Ectodermal cell (in vitro differentiated cells): Measurements from ENCODE around the gene DDX6.
"Not testable (repeated sequence)": the region's sequence is repeated elsewhere in the genome, so short reads cannot be mapped to it uniquely, and the experiment has no call there.

ENCODE experiments used
- H3K27ac ChIP-seq: 2 replicates; pipeline ENCODE4 v1.7.0; 2013; ENCODE audit warnings: mild to moderate bottlenecking, low read depth, low read length; ENCODE audit not compliant: insufficient read depth, poor library complexity, severe bottlenecking
- H3K27me3 ChIP-seq: 2 replicates; pipeline ENCODE4 v1.7.0; 2013; ENCODE audit warnings: mild to moderate bottlenecking, low read length; ENCODE audit not compliant: insufficient read depth, control insufficient read depth, poor library complexity, severe bottlenecking
- H3K36me3 ChIP-seq: one replicate; pipeline ENCODE4 v1.7.0; 2013; ENCODE audit warnings: low read length; ENCODE audit not compliant: control insufficient read depth, insufficient read depth
- H3K4me1 ChIP-seq: one replicate; pipeline ENCODE4 v1.7.0; 2013; ENCODE audit warnings: low read length; ENCODE audit not compliant: control insufficient read depth, insufficient read depth
- H3K4me3 ChIP-seq: 2 replicates; pipeline ENCODE4 v1.7.0; 2013; ENCODE audit warnings: low read depth, low read length, control low read depth; ENCODE audit not compliant: insufficient read depth
- H3K9me3 ChIP-seq: 2 replicates; pipeline ENCODE4 v1.7.0; 2013; ENCODE audit warnings: mild to moderate bottlenecking, low read length, moderate library complexity; ENCODE audit not compliant: control insufficient read depth
- WGBS, 2 experiments: methylation state at CpG; one replicate each; pipeline ENCODE4 v1.1.7; 2013; ENCODE audit warnings: missing lambda C conversion rate in 2 of 2; 5-methylcytosine and 5-hydroxymethylcytosine counted together

Gene DDX6

GRCh38 chr11:118744046-118744445 lies 46.9 kb downstream of the DDX6 start:
- 91 to 94% methylated on average over 4 of the region's 4 CpGs for WGBS, 2 experiments
- H3K36me3 ChIP-seq: no peaks in the 10 kb centered on the region
- no peak overlapping the region for H3K27ac ChIP-seq
- H3K4me3 ChIP-seq: no peak overlapping the region
- H3K4me1 ChIP-seq: no peaks in the 10 kb centered on the region
- H3K9me3 ChIP-seq: no peaks in the 10 kb centered on the region
- H3K27me3 ChIP-seq: no peaks in the 10 kb centered on the region

DNA sequence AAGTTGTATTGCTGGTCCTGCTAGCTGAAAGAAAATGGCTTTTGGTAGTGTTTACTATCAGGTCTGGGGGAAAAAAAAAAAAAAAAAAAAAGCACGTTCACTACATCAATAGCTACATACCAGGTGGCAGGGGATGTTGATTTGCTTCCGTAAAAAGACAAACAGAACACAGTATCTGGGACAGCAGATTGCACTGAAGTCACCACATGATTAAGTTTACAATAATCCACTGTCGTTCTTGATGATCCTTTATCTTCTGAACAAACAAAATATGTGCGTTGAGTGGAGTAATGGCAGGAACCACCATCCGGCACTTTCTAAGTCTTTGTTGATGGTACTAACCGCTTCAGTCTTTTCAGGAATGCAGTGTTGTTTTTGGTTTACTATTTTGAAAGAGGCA lies 48.7 kb downstream of the DDX6 start:
- no peaks in the 10 kb centered on the region for H3K36me3 ChIP-seq
- H3K4me1 ChIP-seq: no peaks in the 10 kb centered on the region
- 95 to 96% methylated on average over 6 of the region's 6 CpGs for WGBS, 2 experiments

DNA sequence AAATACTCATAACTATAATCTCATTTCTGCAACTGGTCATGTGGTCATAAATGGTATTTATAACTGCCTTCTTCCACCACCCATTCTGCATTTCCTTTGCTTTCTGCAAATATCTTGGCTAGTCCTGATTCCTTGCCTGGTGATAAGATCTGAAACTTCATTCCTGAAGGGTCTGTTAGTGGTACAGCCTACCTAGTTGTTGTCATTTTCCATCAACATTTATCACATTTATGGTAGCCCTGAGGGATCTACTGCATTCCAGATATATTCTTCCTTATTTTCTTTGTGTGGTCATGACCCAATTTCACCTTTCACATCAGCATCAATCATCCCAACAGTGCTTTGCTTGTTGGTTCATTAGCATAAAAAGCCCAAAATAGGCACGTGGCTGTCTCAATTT lies 50.1 kb downstream of the DDX6 start:
- WGBS, 2 experiments: 63 to 72% methylated on average over 1 of the region's 1 CpG
- H3K27me3 ChIP-seq: no peaks in the 10 kb centered on the region
- no peaks in the 10 kb centered on the region for H3K9me3 ChIP-seq
- H3K4me3 ChIP-seq: no peak overlapping the region
- no peaks in the 10 kb centered on the region for H3K4me1 ChIP-seq
- no peaks in the 10 kb centered on the region for H3K36me3 ChIP-seq
- no peak overlapping the region for H3K27ac ChIP-seq

More for the DNA sequence above, 48.7 kb downstream of the DDX6 start:
- no peak overlapping the region for H3K4me3 ChIP-seq
- H3K27me3 ChIP-seq: no peaks in the 10 kb centered on the region
- H3K27ac ChIP-seq: no peak overlapping the region
- no peaks in the 10 kb centered on the region for H3K9me3 ChIP-seq

GRCh38 chr11:118735203-118735602 lies 55.8 kb downstream of the DDX6 start:
- Histone ChIP-seq H3K27ac (no peak overlapping the region), H3K27me3 (no peaks in the 10 kb centered on the region), H3K36me3 (no peaks in the 10 kb centered on the region), H3K4me1 (no peaks in the 10 kb centered on the region), H3K4me3 (no peak overlapping the region), H3K9me3 (no peaks in the 10 kb centered on the region)
- WGBS, 2 experiments: 94 to 97% methylated on average over 2 of the region's 2 CpGs

GRCh38 chr11:118734031-118734430 lies 56.9 kb downstream of the DDX6 start:
- Histone ChIP-seq H3K4me3 (no peak overlapping the region), H3K27ac (no peak overlapping the region), H3K27me3 (no peaks in the 10 kb centered on the region), H3K9me3 (no peaks in the 10 kb centered on the region), H3K36me3 (no peaks in the 10 kb centered on the region), H3K4me1 (no peaks in the 10 kb centered on the region)
- WGBS, 2 experiments: 71 to 72% methylated on average over 4 of the region's 4 CpGs

GRCh38 chr11:118729753-118730152 lies 61.2 kb downstream of the DDX6 start:
- WGBS, 2 experiments: 83 to 87% methylated on average over 2 to 3 of the region's 6 CpGs
- H3K27ac ChIP-seq, H3K9me3 ChIP-seq, H3K4me1 ChIP-seq, H3K36me3 ChIP-seq, H3K4me3 ChIP-seq, H3K27me3 ChIP-seq: not testable (repeated sequence)

DNA sequence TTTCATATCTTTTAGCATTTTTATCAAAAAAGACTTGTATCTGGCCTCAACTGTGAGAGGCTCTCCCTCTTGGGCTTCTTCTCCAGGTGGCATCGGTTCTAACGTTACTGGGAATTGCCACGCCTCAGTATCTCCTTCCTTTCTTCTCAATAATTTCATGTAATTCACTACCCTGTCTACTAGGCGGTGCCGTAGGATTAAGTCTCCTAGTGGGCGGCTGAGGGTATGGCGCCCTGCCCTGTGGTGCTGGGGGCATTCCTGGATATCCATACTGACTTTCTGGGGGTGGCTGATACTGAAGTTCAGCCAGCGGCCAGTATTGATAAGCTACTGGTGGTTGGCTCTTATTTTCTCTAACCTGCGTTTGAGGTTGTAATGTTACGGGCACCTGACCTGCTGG lies 62.9 kb downstream of the DDX6 start:
- not testable (repeated sequence) for H3K4me1 ChIP-seq, H3K9me3 ChIP-seq, H3K27ac ChIP-seq, H3K36me3 ChIP-seq, H3K27me3 ChIP-seq, H3K4me3 ChIP-seq
- 93 to 98% methylated on average over 10 of the region's 10 CpGs for WGBS, 2 experiments

DNA sequence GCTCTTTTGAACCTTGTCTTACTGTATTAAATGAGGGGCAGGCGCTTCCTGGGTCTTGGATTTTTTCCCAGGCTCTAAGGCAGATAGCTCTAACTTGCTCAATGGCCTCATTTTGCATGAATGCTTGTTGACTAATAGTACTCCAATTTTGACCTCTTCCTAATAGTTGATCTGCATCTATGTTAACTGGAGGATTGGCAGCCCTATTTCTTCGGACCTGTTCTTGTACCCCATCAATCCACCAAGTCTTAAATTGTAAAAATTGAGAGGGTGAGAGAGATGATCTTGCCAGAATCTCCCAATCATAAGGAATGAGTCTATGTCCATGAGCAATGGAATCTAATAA lies 63.3 kb downstream of the DDX6 start:
- not testable (repeated sequence) for H3K9me3 ChIP-seq, H3K4me1 ChIP-seq, H3K27me3 ChIP-seq, H3K4me3 ChIP-seq, H3K36me3 ChIP-seq, H3K27ac ChIP-seq
- WGBS, 2 experiments: 100% methylated on average over 1 of the region's 2 CpGs; no CpG with 5 or more reads in 1 of the 2 experiments

DNA sequence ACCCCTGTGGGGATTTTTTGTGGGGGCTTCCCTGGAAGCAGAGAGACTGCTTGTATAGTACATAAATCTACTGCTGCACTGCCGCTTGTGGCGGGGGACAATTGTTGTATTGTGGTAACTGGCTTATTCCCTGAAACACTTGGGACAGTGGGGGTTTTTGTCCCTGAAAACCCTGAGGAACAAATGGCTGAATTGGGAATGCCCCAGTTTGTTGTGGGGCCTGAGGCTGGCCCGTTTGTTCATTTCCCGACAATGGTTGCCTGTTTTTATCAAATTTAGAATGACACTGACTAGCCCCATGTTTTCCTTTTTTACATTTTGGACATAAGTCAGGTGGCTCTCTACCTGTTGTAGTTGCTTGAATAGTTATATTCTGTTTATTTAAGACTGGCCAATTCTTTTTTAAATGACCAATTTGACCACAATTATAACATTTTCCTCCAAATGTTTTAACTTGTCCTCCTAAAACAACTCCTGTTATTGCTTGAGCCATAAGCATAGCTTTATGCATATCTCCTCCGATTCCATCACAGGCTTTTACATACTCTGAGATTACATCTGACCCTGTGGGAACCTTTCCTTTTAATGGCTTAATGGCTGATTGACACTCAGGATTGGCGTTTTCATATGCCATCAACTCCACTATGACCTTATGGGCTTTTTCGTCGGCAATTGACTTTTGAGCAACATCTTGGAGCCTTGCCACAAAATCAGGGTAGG lies 63.8 kb downstream of the DDX6 start:
- not testable (repeated sequence) for H3K9me3 ChIP-seq, H3K4me1 ChIP-seq, H3K36me3 ChIP-seq, H3K27ac ChIP-seq, H3K4me3 ChIP-seq, H3K27me3 ChIP-seq
- WGBS, 2 experiments: 80% methylated on average over 6 of the region's 8 CpGs

GRCh38 chr11:118721478-118722015 lies 69.4 kb downstream of the DDX6 start:
- not testable (repeated sequence) for H3K4me3 ChIP-seq, H3K27me3 ChIP-seq, H3K4me1 ChIP-seq, H3K27ac ChIP-seq, H3K9me3 ChIP-seq, H3K36me3 ChIP-seq
- WGBS, 2 experiments: 0% methylated on average over 1 of the region's 10 CpGs; no CpG with 5 or more reads in 1 of the 2 experiments

- H3K4me3 ChIP-seq, H3K27me3 ChIP-seq, H3K4me1 ChIP-seq, H3K9me3 ChIP-seq, H3K27ac ChIP-seq, H3K36me3 ChIP-seq: not testable (repeated sequence)
- WGBS, 2 experiments: 11 to 21% methylated on average over 4 to 7 of the region's 9 CpGs
Measured at GRCh38 chr11:118720740-118721139, 70.2 kb downstream of the DDX6 start.
